OCI-LY3 (cell line): ENCODE measurements around the gene IL1RAPL1.

Experiments used
- EZH2phosphoT487 ChIP-seq: fragments of 200-600 bp; shearing (Covaris generic); IDR thresholded peaks from 2 replicates; pipeline ENCODE4 v1.6.1; 2018; ENCODE audit warnings: antibody characterized with exemption, mixed run types, low read depth
- TF ChIP-seq, protein P1 (sequence below): fragments of 200-600, 300-600 bp; sonication (generic); IDR thresholded peaks from 2 replicates; pipeline ENCODE4 v1.5.1; 2014; ENCODE audit warnings: antibody characterized with exemption, low read length, low read depth

DNA sequence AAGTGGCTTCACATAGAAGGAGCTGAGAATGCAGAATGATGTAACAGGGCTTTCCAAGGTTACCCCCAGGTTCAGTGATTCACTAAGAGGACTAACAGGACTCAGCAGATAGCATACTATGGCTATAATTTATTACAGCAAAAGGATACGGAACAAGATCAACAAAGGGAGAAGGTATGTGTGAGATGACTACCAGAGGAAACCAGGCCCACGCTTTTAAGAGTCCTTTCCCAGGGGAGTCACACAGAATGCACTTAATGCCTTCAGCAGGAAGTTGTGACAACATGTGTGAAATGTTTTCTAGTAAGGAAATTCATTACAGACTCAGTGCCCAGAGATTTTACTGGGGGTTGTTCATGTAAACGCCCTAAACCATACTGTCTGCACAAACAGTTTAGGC lies 1254.5 kb downstream of the IL1RAPL1 start:
- no peak for TF ChIP-seq EZH2phosphoT487
- TF ChIP-seq, protein P1, sequence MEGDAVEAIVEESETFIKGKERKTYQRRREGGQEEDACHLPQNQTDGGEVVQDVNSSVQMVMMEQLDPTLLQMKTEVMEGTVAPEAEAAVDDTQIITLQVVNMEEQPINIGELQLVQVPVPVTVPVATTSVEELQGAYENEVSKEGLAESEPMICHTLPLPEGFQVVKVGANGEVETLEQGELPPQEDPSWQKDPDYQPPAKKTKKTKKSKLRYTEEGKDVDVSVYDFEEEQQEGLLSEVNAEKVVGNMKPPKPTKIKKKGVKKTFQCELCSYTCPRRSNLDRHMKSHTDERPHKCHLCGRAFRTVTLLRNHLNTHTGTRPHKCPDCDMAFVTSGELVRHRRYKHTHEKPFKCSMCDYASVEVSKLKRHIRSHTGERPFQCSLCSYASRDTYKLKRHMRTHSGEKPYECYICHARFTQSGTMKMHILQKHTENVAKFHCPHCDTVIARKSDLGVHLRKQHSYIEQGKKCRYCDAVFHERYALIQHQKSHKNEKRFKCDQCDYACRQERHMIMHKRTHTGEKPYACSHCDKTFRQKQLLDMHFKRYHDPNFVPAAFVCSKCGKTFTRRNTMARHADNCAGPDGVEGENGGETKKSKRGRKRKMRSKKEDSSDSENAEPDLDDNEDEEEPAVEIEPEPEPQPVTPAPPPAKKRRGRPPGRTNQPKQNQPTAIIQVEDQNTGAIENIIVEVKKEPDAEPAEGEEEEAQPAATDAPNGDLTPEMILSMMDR = no peak
